Peyer's patch (tissue), 4 donors: Measurements from ENCODE around the gene SPIB. TPM values are rescaled to one million over a fixed set of nuclear protein-coding genes. Genes with fewer than 3 reads are reported as not detected.

Experiments
- DNase-seq, 3 donors: peaks; one replicate each; pipeline ENCODE4 v3.0.0-alpha.2; 2017 to 2019
- H3K27ac ChIP-seq, 4 donors: fragments of 200-600 bp; sonication (generic); one replicate each; pipeline ENCODE4 v1.5.1; 2016 to 2019
- H3K27me3 ChIP-seq, 2 donors: fragments of 200-600 bp; sonication (generic); one replicate each; pipeline ENCODE4 v1.5.1; 2019
- H3K36me3 ChIP-seq, 3 donors: fragments of 200-600 bp; sonication (generic); one replicate each; pipeline ENCODE4 v1.5.1; 2016 to 2019
- H3K4me1 ChIP-seq, 4 donors: fragments of 200-600 bp; sonication (generic); one replicate each; pipeline ENCODE4 v1.5.1; 2016 to 2019
- H3K4me3 ChIP-seq, 4 donors: fragments of 200-600 bp; sonication (generic); 1 replicate in 3 of 4; 2 replicates in 1 of 4; pipeline ENCODE4 v1.5.1; 2016 to 2019; ENCODE audit warnings: mild to moderate bottlenecking in 1 of 4
- H3K9me3 ChIP-seq, 4 donors: fragments of 200-600 bp; sonication (generic); one replicate each; pipeline ENCODE4 v1.5.1; 2016 to 2019; ENCODE audit warnings: mild to moderate bottlenecking in 1 of 4
- CTCF ChIP-seq, 6 experiments: fragments of 450-650 bp in 4 of 6; fragments of 200-600 bp in 2 of 6; sonication (generic) in 1 of 6; IDR thresholded peaks; one replicate each; pipeline ENCODE4 v1.5.1; 2017 to 2019; ENCODE audit warnings: antibody characterized with exemption in 6 of 6, mild to moderate bottlenecking in 3 of 6, moderate library complexity in 1 of 6
- POLR2A ChIP-seq, 2 donors: fragments of 450-650 bp; IDR thresholded peaks; one replicate each; pipeline ENCODE4 v1.5.1; 2017; ENCODE audit warnings: antibody characterized with exemption in 2 of 2, mild to moderate bottlenecking in 2 of 2, moderate library complexity in 2 of 2
- total RNA-seq, 4 donors: library from RNA; depleted of rRNA; stranded (reverse); fragments of >200 nt; gene quantifications; one replicate each; pipeline ENCODE4 v1.1.0, GENCODE V29; 2016

SPIB gene
- total RNA-seq, 4 donors from 2014 or later, result 20.3 to 62.7 (median 24.4) TPM

- no peak for DNase-seq
- Histone ChIP-seq H3K4me1 (peaks cover 6 to 21% (median 14%) of the 10 kb centered on the region in 4 donors), H3K4me3 (no peak overlapping the region), H3K9me3 (no peaks in the 10 kb centered on the region), H3K27ac (no peak overlapping the region), H3K27me3 (peaks cover 0 to 2% of the 10 kb centered on the region in 2 donors), H3K36me3 (no peaks in the 10 kb centered on the region)
- TF ChIP-seq POLR2A (IDR thresholded peaks at IDR 0.05) (no peak), CTCF (IDR thresholded peaks at IDR 0.05) (no peak)
Measured at GRCh38 chr19:50412419-50412818, 6.3 kb upstream of the SPIB start.

GRCh38 chr19:50413096-50413495 lies 5.6 kb upstream of the SPIB start:
- Histone ChIP-seq H3K27me3 (peaks cover 0 to 3% of the 10 kb centered on the region in 2 donors), H3K4me1 (peaks cover 6 to 22% (median 14%) of the 10 kb centered on the region in 4 donors), H3K27ac (no peak overlapping the region), H3K9me3 (no peaks in the 10 kb centered on the region), H3K36me3 (no peaks in the 10 kb centered on the region), H3K4me3 (no peak overlapping the region)
- DNase-seq, result no peak
- no peak for TF ChIP-seq POLR2A (IDR thresholded peaks at IDR 0.05)
- TF ChIP-seq CTCF (IDR thresholded peaks at IDR 0.05), result no peak

- Histone ChIP-seq H3K27ac (no peak overlapping the region), H3K4me3 (no peak overlapping the region), H3K27me3 (peaks cover 0 to 5% of the 10 kb centered on the region in 2 donors), H3K36me3 (no peaks in the 10 kb centered on the region), H3K4me1 (peaks cover 6 to 22% (median 14%) of the 10 kb centered on the region in 4 donors), H3K9me3 (no peaks in the 10 kb centered on the region)
- no peak for TF ChIP-seq CTCF (IDR thresholded peaks at IDR 0.05)
- TF ChIP-seq POLR2A (IDR thresholded peaks at IDR 0.05), result no peak
- no peak for DNase-seq
Measured at GRCh38 chr19:50413531-50413930, 5.2 kb upstream of the SPIB start.

- peak overlapping the region; percentile 0 to 88 (median 48) for H3K27ac ChIP-seq
- peak; percentile 84 to 92 (median 86) for DNase-seq
- peak overlapping the region in 1 of 4 donors; percentile 22 for H3K4me3 ChIP-seq
- H3K27me3 ChIP-seq, result peaks cover 0 to 8% of the 10 kb centered on the region in 2 donors
- no peaks in the 10 kb centered on the region for H3K36me3 ChIP-seq
- H3K4me1 ChIP-seq, result peaks cover 6 to 22% (median 13%) of the 10 kb centered on the region in 4 donors
- no peak for TF ChIP-seq POLR2A (IDR thresholded peaks at IDR 0.05)
- peak; percentile 78 to 93 (median 84) for TF ChIP-seq CTCF (IDR thresholded peaks at IDR 0.05)
- H3K9me3 ChIP-seq, result no peaks in the 10 kb centered on the region
Measured at GRCh38 chr19:50414864-50415660, 3.7 kb upstream of the SPIB start.

- no peaks in the 10 kb centered on the region for H3K9me3 ChIP-seq
- peak in 2 of 3 donors; percentile 94 for DNase-seq
Measured at GRCh38 chr19:50415661-50416033, 3.1 kb upstream of the SPIB start.

More at GRCh38 chr19:50415661-50416033, 3.1 kb upstream of the SPIB start:
- peaks cover 0 to 8% of the 10 kb centered on the region in 2 donors for H3K27me3 ChIP-seq
- H3K36me3 ChIP-seq, result no peaks in the 10 kb centered on the region
- H3K27ac ChIP-seq, result peak overlapping the region in 3 of 4 donors; percentile 16 to 88 (median 80)
- H3K4me1 ChIP-seq, result peaks cover 4 to 22% (median 11%) of the 10 kb centered on the region in 4 donors
- peak overlapping the region in 1 of 4 donors; percentile 22 for H3K4me3 ChIP-seq
- no peak for TF ChIP-seq POLR2A (IDR thresholded peaks at IDR 0.05)
- TF ChIP-seq CTCF (IDR thresholded peaks at IDR 0.05), result no peak
